Measurements from ENCODE around the gene ASB16. TPM values are rescaled to one million over a fixed set of nuclear protein-coding genes. Genes with fewer than 3 reads are reported as not detected.
"Not testable (repeated sequence)": the region's sequence is repeated elsewhere in the genome, so short reads cannot be mapped to it uniquely, and the experiment has no call there.

ASB16 gene
- total RNA-seq, 1 donor from 2014 or later, result not detected

- H3K4me3 ChIP-seq, result no peak overlapping the region
- peaks cover 10% of the 10 kb centered on the region for H3K4me1 ChIP-seq
- no peak for DNase-seq
- H3K27ac ChIP-seq, result no peak overlapping the region
- TF ChIP-seq CTCF (IDR thresholded peaks at IDR 0.05), result no peak
- ATAC-seq, result no peak
- H3K36me3 ChIP-seq, result no peaks in the 10 kb centered on the region
- no peaks in the 10 kb centered on the region for H3K27me3 ChIP-seq
- no peaks in the 10 kb centered on the region for H3K9me3 ChIP-seq
- intact Hi-C loops (cut with DNase I), result no loop called here
Measured at GRCh38 chr17:44134752-44135568, 35.5 kb upstream of the ASB16 start.

- intact Hi-C loops (cut with DNase I), result no loop called here
- TF ChIP-seq CTCF (IDR thresholded peaks at IDR 0.05), result no peak
- peak overlapping the region; percentile 42 for H3K27ac ChIP-seq
- H3K9me3 ChIP-seq, result no peaks in the 10 kb centered on the region
- ATAC-seq (peak; percentile 85), DNase-seq (peak; percentile 85)
- H3K27me3 ChIP-seq, result no peaks in the 10 kb centered on the region
- no peak overlapping the region for H3K4me3 ChIP-seq
- H3K4me1 ChIP-seq, result peaks cover 18% of the 10 kb centered on the region
- no peaks in the 10 kb centered on the region for H3K36me3 ChIP-seq
Measured at GRCh38 chr17:44137891-44138709, 32.4 kb upstream of the ASB16 start.

GRCh38 chr17:44143921-44144320 is 26.6 kb upstream of the ASB16 start:
- intact Hi-C loops (cut with DNase I); H3K4me1 ChIP-seq; H3K36me3 ChIP-seq; H3K27me3 ChIP-seq; H3K9me3 ChIP-seq; H3K27ac ChIP-seq; DNase-seq; H3K4me3 ChIP-seq; ATAC-seq: not testable (repeated sequence)

- DNase-seq (no peak), ATAC-seq (no peak)
- H3K4me3 ChIP-seq, result no peak overlapping the region
- H3K9me3 ChIP-seq, result no peaks in the 10 kb centered on the region
- TF ChIP-seq CTCF (IDR thresholded peaks at IDR 0.05), result no peak
- intact Hi-C loops (cut with DNase I), result no loop called here
- no peaks in the 10 kb centered on the region for H3K27me3 ChIP-seq
- H3K27ac ChIP-seq, result peak overlapping the region; percentile 11
- H3K4me1 ChIP-seq, result peaks cover 8% of the 10 kb centered on the region
- no peaks in the 10 kb centered on the region for H3K36me3 ChIP-seq
Measured at GRCh38 chr17:44144966-44145739, 25.4 kb upstream of the ASB16 start.

- intact Hi-C loops (cut with DNase I), result no loop called here
- no peak for DNase-seq
- Histone ChIP-seq H3K4me3 (no peak overlapping the region), H3K9me3 (no peaks in the 10 kb centered on the region), H3K36me3 (no peaks in the 10 kb centered on the region), H3K27me3 (no peaks in the 10 kb centered on the region), H3K27ac (no peak overlapping the region), H3K4me1 (peaks cover 8% of the 10 kb centered on the region)
- no peak for TF ChIP-seq CTCF (IDR thresholded peaks at IDR 0.05)
- ATAC-seq, result no peak
Measured at GRCh38 chr17:44146375-44147346, 23.8 kb upstream of the ASB16 start.
